Loucy (cell line): ENCODE data around the gene SMCO2.

Experiments used
- EZH2phosphoT487 ChIP-seq: fragments of 200-600 bp; IDR thresholded peaks from 2 replicates; pipeline ENCODE4 v1.6.1; 2018; ENCODE audit warnings: antibody characterized with exemption, mild to moderate bottlenecking, moderate library complexity, borderline replicate concordance
- TF ChIP-seq, protein P1 (sequence below): fragments of 200-600 bp; sonication (generic); conservative IDR thresholded peaks from 2 replicates; pipeline ENCODE4 v1.5.1; 2014; ENCODE audit warnings: mild to moderate bottlenecking, antibody characterized with exemption, low read length

DNA sequence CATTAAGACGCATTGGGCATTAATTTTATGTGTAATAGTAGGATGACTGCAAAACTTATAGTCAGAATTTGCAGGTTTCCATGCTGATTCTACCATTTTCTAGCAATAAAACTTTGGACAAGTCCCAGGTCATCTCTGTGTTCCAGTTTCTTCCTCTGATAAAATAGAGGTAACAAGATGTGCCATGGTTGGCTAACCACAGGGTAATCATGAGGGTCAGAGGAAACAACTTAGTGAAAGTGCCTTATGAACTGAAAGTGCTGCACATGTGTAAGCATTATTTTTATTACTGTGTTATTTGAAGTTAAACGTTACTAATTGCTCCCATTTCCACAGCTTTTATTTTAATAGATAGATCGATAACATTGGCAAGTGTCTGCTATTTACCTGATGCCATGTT, 21.1 kb downstream of the SMCO2 start:
- TF ChIP-seq, protein P1, sequence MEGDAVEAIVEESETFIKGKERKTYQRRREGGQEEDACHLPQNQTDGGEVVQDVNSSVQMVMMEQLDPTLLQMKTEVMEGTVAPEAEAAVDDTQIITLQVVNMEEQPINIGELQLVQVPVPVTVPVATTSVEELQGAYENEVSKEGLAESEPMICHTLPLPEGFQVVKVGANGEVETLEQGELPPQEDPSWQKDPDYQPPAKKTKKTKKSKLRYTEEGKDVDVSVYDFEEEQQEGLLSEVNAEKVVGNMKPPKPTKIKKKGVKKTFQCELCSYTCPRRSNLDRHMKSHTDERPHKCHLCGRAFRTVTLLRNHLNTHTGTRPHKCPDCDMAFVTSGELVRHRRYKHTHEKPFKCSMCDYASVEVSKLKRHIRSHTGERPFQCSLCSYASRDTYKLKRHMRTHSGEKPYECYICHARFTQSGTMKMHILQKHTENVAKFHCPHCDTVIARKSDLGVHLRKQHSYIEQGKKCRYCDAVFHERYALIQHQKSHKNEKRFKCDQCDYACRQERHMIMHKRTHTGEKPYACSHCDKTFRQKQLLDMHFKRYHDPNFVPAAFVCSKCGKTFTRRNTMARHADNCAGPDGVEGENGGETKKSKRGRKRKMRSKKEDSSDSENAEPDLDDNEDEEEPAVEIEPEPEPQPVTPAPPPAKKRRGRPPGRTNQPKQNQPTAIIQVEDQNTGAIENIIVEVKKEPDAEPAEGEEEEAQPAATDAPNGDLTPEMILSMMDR: no peak
- no peak for TF ChIP-seq EZH2phosphoT487
